ENCODE results near the gene NRARP.

Gene NRARP

DNA sequence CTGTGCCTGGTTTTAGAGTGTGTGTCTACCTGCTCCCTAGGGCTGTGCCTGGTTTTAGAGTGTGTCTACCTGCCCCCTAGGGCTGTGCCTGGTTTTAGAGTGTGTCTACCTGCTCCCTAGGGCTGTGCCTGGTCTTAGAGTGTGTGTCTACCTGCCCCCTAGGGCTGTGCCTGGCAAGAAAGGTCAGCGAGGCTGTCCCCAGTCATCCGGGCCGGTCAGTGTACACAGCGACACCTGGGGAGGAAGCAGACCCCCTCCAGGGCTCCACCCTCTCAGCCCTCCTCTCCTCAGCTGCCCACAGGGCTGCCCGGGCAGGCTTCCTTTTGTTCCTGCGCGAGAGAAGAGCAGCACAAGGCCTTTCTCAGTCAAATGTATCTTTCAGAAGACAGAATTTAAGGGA is 4.1 kb downstream of the NRARP start:
- no peak for DNase-seq

DNA sequence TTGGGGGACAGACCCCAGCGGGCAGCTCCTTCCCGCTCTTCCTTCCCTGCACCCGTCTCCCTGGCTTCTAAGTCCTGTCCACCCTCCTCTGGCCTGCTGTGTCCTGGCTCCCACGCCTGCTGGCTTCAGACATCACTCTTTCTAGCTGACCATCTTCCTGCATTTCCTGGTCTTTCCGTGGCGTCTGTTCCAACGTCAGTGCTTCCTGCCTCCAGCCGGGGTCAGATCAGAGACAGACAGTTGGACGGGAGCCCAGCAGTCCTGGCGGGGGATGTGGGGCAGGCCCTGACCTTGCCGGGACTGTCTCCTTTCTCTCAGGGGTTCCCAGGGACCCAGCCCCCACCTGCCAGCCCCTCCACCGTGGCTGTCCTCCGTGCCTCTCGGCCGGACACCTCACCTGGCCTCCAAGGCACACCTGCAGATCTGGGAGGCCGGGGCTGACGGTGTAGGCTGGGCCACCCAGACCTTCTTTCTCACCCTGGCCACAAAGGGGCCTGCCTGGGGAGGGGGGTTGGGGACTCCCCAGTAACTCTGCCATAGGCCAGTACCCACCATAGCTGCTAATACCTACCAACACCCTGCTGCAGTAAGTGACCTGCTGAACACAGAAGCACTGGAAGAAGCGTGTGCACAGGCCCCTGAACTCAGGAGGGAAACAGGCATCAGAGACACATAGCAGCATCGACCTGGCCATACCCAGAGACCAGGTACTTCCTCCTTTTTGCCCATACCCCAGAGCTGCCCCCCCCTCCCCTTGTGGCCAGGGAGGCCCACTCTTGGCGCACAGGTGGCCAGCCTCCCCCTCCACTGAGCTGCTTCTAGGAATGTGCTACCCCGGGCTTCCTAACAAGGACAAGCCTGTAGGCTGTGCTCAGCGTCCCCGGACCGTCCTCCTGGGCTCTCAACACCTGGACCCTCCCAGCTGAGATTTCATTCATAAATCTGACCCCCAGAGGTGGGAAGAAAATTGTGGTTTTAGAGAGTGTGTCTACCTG is 5.1 kb downstream of the NRARP start:
- no peak for DNase-seq

DNA sequence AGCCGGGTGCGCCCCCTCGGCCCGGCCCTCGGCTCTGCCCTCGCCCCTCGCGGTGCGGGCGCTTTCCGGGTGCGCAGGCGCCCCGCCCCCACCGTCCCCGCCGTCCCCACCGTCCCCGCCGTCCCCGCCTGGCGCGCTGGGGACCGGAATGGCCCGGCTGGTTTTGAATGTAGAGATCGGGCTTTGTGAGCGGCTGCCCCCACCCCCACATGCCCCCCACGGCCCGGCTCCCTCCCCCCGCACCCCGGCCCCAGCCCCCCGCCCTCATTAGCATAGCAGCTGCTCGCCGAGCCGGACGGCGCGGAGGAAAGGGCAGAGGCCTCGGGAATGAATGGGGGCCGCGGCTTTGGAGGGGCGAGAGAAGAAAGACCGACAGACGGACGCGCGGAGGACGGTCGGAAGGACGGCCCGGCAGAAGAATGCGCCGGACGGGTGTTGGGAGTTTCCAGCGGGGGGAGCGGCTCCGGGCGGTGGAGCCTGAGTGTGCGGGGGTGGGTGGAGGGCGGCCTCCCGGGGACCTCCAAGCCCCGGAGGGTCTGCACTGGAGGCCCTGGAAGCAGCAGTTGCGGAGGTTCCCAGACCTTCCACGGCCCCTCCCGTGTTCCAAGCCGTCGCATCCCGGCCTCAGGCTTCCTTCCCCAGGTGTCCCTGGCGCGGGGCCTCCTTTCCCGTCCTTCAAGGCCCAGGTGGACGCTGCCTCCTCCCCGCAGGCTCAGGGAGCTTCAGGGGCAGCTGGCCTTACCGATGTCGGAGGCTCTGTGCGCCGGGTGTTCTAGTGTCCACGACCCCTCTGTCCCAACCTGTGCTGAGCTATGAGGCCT is 6.0 kb downstream of the NRARP start:
- DNase-seq: no peak

DNA sequence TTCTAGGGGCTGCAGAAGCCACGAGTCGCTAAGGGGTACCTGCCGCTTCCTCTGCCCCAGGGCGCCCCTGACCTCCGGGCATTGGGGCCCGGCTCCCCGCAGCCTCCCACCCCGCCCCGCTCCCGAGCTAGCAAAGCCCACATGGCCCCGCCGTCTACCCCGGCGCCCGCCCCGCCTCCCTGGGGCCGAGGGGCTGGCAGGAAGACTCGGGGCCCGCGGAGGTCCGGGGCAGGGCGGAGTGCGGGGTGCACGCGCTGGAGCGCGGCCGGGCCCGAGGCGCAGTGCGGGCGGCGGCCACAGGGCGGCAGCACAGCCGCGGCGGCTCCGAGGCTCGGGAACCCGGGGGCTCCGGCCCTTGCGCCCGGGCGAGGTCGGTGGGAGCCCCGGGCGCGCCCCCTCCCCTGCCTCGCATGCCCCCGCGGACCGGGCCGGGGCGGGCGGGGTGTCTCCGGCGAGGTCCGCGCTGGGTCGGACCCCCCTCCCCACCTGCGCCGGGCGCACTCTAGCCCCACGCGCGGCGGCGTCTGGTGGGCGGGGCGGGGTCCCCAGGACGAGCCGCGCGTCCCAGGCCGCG is 6.7 kb downstream of the NRARP start:
- DNase-seq: no peak

DNA sequence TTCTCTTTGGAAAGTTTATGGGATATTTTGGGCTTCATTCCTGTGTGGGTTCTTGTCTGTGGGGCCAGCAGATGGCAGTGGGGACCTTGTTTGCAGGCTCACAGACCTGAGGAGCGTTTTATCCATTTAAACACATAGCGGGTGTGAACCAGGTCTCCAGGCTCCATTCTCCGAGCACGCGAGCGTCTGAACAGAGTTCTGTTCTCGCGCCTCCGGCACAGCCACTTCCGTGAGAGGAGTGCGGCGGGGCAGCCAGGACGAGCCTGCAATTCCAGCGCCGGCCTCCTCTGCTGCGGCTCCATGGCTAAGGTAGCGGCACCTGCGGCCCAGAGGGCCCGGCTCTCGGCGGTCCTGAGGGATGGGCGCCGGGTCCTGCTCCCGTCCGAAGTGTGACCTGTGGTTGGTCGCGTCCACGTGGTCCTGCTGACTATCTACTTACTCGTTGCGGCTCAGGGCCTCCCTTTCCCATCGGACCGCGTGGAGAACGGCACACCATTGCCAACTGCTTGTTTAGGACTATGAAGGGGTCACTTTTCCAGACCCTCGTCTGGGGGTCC is 7.3 kb downstream of the NRARP start:
- no peak for DNase-seq

DNA sequence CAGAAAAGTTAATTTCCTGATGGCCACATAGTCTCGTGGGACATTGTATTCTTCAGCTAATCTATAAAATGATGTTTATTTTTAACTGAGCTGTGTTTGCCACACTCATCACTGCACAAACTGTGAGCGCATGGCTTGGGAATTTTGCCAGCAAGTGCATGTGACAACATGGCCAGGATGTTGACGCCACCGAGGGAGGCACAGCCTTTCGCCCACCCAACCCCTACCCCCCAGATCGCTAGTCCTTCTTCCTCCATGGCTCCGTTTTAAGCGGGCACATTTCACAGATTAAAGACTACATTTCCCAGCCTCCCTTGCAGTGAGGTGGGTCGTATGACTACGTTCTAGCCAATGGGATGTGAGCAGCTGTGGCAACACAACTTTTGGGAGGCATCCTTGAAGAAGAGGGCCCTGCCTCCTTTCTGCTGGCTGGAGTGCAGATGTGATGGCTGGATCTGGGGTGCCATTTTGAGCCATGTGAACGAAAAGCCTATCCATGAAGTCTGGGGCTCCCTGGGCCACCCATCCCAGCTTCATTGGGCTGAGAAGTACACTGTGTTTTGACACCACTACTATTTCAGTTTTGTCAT is 7.9 kb downstream of the NRARP start:
- no peak for DNase-seq

DNA sequence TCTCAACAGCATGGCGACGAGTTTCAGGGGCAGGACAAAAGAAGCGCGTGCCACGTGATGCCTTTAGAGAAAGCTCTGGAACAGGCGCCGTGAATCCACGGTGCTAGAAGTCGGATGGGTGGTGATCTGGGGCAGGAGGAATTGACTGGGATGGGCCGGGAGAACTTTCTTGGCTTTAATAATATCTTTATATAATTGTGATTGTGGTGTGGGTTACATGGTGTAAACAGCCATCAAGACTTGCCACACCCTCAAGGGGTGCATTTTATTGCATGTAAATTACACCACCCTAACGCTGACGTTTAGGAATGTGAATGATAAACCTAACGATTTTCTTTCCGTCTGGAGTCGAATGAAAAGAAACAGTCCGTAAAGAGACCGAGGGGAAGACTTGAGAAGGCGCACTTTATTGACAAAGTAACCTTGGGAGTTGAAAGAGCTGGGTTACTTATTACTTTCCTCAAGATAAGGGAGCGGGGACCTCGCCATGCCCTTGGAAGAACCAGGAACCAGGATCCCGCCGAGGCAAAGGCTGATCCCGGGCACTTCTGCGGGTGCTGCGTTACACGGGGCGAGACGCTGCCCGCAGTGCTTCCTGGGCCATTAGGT is 8.5 kb downstream of the NRARP start:
- DNase-seq: no peak

DNA sequence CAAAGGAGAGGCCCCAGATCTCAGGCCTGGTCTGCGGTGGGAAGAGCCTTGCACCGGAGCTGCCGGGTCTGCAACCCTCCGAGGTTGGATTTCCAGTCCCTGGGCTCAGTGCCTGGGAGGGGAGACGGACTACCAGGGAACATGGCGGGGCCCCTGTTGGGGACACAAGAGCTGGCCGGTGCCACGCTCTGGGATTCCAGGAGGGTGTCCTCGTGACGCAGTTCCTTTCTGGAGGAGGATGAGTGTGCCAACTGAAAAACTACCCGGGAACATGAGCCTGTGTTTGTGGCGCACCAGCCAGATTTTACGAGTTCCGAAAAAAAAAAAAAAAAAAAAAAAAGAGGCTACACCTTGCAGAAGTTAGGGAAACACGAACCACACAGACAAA is 9.0 kb downstream of the NRARP start:
- no peak for DNase-seq

DNA sequence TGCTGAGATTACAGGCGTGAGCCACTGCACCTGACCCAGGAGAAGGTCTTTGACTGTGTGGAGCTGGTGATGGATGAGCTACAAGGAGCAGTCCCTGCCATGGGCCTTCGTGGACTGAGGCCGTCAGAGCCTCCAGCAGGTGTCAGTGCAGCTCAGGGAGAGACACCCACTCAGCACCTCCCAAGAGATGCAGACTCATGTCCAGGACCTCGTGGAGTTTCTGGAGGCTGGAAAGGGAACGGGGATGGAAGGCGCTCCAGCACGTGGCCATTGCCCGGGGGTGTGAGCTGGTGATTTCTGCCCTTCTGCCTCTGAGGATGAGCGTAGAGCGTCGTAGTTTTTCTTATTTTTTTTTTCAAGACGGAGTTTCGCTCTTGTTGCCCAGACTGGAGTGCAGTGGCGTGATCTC is 15.1 kb downstream of the NRARP start:
- no peak for DNase-seq

DNA sequence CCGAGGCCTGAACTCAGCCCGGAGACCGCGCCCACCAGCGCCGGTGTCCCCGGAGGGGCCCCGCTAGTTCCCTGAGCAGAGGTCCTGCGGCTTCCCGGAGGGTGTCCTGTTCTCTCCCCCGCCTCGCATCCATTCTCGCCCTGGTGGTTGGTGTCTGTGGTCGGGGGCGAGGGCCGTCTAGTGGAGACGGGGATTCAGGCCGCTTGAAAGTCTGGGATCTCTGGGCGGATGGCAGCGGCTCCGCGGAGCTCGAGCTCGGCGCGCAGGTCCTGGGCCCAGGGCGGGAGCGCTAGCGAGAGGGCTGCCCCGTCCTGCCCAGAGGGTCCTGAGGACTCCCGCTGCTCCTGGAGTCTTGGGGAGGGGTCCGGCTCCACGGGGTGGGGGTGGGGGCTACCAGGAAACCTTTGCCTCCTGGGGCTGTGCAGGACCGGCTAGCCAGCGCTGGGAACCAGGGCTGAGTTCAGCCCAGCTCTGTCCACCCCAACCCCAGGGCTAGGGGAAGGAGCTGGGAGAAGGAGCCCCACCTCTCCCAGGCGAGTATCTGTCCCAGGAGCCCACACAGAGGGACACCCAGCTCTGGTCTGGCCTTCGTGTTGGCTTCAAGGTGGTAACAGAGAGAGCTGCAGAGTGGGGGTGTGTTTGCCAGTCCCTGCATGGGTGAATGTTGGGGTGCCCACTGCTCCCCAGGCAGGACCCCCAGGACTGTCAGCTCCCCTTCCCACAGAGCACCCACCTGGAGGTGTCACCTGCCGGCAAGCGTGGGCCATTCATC is 20.5 kb downstream of the NRARP start:
- DNase-seq: no peak

DNA sequence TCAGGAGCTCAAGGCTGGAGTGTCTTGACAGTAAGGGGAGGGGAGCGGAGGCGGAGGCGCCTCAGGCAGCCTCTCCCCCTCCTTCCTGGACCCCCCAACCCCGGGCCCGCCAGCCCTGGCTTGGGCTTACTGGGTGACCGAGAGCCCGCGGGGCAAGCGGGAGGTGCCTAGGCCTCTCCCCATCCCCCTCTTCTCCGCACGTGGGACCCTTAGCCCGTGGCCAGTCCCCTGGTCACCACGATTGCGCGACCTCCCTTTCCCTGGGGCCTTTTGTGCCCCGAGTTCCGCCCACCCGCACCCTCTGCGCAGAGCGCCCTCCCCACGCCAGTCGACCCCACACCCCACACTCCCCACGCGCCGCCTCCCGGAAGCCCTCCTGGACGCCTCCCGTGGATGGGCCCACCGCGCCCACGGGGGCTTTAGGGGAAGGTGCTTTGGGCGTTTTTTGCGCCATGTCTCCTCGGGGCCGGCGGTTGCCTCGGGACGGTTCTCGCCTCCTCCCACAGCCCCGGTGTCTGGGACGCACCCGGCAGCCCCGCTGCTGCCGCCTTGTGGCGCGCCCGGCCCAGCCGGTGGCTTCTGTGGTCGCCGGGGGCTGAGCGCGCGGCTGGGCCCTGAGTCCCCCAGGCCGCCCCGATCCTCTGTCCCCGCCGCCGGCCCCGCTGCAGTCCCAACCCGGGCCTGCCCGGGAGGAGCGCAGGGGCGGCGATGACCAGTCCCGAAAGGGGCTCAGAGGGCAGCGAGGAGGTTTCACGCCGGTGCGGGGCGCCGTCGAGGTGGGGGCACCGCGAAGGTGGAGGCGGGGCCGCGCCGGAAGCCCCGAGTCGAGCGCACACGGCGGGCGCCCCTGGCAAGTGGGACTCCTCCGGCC is 21.4 kb downstream of the NRARP start:
- no peak for DNase-seq

DNA sequence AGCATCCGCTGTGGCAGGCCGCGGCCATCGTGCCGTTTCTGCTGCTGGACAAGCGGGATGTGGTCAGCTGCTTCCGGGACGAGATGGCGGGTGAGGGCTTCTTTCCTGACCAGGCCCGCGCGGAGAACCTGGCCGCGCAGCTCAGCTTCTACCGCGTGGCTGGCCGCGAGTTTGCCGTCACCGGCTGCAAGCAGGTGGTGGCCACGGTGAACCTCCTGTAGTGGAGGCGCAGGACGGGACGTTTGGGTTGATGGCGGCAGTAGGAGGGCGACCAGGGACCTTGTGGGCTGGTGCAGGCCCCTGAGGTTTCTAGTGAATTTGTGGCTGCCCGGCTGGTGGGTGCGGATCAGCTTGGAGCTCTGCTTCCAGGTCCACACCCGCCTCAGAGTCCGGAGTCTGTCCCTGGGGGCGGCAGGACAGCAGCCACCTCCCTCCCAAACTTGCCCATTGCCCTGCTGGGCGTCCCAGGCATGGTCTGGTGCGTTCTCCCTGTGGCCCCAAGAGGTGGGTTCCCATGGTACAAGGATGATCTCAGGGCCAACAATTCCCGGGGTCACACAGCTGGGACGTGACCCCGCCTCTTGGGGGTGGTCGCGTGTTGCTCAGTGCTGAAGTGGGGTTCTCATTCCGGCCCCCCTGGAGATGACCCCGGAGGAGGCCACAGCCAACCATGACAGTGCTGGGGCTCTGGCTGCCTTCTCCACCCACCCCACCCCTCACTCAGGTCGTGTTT is 22.2 kb downstream of the NRARP start:
- no peak for DNase-seq

DNA sequence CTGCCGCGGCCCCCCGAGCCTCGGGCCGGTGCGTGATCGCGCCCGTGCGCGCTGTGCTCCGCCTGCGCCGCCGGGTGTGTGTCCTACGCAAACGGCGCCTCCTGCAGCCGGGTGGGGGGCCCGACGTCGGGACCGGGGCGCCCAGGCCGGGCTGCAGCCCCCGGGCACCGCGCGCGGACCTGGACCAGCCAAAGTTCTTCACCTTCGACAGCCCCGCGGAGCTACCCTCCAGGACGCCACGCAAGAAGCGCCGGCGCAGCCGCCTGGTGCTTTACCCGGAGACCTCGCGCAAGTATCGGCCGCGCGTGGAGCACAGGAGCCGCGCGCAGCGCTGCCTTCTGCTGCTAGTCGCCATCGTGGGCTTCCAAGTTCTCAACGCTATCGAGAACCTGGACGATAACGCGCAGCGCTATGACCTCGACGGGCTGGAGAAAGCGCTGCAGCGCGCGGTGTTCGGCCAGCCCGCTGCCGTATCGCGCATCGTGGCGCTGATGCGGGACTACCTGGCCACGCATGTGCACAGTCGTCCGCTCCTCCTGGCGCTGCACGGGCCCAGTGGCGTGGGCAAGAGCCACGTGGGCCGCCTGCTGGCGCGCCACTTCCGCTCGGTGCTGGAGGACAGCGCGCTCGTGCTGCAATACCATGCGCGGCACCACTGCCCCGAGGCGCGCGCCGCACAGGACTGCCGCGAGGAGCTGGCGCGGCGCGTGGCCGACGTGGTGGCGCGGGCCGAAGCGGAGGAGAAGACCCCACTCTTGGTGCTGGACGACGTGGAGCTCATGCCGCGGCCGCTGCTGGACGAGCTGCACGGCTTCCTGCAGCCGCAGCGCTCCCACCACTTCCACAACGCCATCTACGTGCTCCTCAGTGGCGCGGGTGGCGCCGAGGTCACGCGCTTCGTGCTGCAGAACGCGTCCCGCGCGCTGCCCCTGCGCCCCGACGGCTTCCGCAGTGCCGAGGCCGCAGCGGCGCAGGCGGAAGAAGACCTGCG is 23.1 kb downstream of the NRARP start:
- DNase-seq: no peak

DNA sequence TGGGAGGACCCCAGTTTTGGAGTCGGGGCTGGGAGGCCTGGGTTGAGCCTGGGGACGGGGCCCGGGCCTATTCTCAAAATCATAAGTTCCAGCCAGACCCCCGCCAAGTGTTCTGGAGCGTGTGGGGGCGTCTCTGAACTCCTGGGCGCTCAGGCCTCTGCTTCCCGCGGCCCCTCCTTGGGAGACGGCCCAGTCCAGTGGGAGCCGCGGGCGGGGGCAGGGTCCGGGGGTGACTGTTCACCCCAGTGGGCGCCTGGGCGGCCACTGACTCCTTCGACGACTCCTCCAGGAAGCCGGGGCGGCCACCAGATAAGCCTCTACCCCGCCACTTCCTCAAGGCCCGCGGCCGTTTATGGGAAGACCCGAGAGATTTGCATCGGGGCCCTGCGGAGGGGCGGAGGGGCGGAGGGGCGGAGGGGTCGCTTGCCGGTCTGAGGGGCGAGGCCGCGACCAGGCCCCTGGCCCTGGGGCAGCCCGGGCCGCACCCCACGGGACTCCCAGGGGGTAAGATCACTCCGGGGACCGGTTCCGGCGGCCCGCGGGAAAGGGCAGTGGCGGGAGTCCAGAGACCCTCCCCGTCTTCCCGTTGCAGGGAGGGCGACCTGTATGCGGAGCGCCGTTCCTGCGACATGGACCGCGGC is 23.9 kb downstream of the NRARP start:
- no peak for DNase-seq

DNA sequence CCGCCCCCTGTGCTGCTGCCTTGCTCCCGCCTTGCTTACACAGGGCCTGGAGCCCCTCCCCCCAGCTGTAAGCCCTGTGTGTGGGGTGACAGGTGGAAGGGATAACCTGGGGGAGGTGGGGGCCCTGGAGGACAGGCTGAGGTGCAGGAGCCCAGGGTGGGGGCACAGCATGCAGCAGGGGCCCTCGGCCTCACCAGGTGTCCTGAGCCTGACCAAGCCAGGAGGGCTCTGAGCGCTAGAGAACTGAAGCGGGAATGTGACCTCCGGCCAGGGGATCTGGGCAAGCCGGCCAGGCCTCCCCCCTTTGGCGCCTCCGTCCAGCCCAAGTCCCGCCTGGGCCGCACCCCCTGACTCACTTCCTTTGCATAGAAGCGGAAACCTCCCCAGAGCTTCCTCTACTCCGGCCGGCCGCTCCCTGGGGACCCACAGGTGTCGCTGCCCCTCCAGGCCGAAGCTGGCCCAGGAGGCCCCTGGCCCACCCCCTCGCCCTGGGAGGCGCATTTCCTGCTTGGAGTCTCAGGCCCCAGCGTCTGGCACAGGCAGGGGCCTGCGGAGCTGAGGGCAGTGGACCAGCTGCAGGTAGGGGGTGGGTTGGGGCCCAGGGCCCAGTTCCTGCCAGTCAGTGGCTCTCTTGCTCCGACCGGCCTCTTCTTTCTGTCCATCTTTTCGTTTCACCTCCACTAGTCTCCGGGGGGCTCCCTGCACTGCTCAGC is 24.6 kb downstream of the NRARP start, which contains the start of gene TOR4A:
TSS of gene TOR4A (plus strand) at position 398 of the 713 bp plus-strand sequence. CDS start 964 bp downstream, outside the sequence.
- no peak for DNase-seq

DNA sequence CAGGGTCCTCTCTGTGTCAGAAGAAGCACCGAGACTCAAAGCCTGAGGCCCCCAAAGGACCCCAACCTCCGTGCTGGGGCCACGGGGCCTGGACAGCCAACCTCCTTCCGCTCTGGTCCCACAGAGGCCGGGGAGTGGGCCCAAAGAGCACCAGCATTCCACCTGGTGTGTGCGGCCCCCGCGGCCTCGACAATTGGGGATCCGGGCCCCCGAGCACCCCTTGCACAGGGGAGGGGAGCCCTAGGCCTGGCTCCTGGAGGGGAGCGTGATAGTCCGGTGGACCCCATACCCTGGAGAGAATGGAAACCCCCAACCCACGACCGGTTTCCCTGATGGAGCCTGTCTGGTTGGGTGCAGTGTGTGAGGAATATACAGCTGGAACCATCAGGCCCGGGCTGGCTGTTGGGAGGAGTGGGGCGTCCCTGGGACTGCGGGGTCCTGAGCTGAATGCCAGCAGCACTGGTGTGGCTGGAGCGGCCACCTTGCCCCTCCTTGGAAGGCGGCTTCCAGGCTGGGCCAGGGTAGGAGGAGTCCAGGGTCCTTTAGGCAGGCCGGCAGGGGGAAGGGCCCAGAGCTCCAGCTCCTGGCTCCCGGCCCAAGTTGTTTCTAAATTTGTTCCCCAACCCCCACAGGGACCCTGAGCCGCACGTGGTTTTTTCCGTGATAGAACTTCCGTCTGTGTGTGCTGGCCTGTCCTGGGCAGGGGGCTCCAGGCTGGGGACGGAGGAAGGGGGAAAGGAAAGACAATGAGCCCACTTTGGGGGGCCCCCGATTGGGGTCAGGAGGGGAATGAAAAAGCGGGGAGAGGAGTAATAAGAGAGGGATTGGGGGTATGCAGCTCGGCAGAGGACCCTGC is 25.4 kb downstream of the NRARP start:
- no peak for DNase-seq
